ENCODE measurements around the gene CXCR5. TPM values are rescaled to one million over a fixed set of nuclear protein-coding genes. Genes with fewer than 3 reads are reported as not detected.

The CXCR5 gene
- total and polyA plus RNA-seq, 2 of the 4 experiments (the other 2 are of a cell fraction) = not detected

DNA sequence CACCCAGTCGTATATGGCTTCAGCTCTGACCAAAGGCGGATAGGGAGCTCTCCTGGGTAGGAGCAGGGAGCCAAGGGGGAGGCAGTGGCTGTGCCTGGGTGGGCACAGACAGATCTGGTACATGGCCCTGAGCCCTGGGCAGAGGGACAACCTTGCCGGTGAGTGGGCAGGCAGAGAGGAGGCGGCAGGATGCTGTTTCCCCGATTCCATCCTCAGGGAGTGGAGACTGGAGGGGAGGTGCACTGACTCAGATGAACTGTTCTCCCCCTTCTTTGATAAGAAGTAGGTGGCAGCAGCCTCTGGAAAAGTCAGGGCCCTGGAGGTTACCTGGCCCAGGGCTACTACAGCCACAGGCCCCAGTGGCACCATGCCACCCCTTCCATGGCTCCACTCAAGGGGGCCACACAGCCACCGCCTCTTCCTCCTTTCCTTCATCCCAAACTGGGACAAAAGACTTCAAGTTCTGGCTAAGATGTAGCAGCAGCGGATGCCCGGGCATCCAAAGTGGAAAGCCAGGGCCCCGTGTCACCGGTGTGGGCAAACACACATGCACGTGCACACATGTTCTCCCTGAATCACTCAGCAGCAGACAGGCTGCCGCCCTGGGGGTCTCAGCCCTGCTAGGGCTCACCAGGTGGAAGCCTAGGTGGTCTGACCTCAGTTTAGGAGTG is 13.4 kb downstream of the CXCR5 start:
- CTCF ChIA-PET = no interaction called here
- no peak for DNase-seq
- no peak overlapping the region for H4K8ac ChIP-seq (ENCODE audit: low read depth in 2 of 2, low read length in 2 of 2)
- no TSS peak for BruUV-seq (replicated peaks)
- no peak for ATAC-seq (ENCODE audit: low read depth)
- in situ Hi-C loops (cut with MboI; ENCODE audit: low sequenced_read_pairs) (no loop called here), intact Hi-C loops (cut with micrococcal nuclease) (no loop called here), dilution Hi-C loops (cut with HindIII; ENCODE audit: low sequenced_read_pairs, unreplicated experiment) (no loop called here)
- no peak overlapping the region for H3K18ac ChIP-seq (ENCODE audit: low read depth, low read length)
- no peaks in the 10 kb centered on the region for H3K9me3 ChIP-seq (ENCODE audit: control insufficient read depth, insufficient read depth, low read length)
- no peaks in the 10 kb centered on the region; the same call in 1 of the 2 replicates for H3K9me1 ChIP-seq (ENCODE audit: insufficient read depth, low read length)
- H4K5ac ChIP-seq (ENCODE audit: low read depth, low read length) = no peak overlapping the region
- no peak overlapping the region for H3K4me3 ChIP-seq (ENCODE audit: insufficient read depth, low read depth, low read length)
- H3K23ac ChIP-seq (ENCODE audit: low read depth, low read length) = no peak overlapping the region
- no peak overlapping the region for H2BK120ac ChIP-seq (ENCODE audit: low read depth, low read length)
- no peak overlapping the region for H2AK9ac ChIP-seq (replicated peaks; ENCODE audit: low read depth, low read length, poor library complexity)
- no peak overlapping the region for H3K56ac ChIP-seq (ENCODE audit: extremely low read depth, insufficient read depth, low read length)
- no peak overlapping the region for H2AFZ ChIP-seq (replicated peaks; ENCODE audit: low read length, poor library complexity)
- H4K20me1 ChIP-seq (ENCODE audit: insufficient read depth, low read length) = peaks cover 54% of the 10 kb centered on the region
- H2AK5ac ChIP-seq (ENCODE audit: low read depth, low read length) = no peak overlapping the region
- H3K27ac ChIP-seq (ENCODE audit: insufficient read depth, low read length) = no peak overlapping the region
- H3K4me1 ChIP-seq (ENCODE audit: control insufficient read depth, insufficient read depth, low read length) = peaks cover 2% of the 10 kb centered on the region; the same call in 1 of the 2 replicates
- TF ChIP-seq CTCF (conservative IDR thresholded peaks at IDR 0.05; ENCODE audit: low read depth, low read length) (no peak), RCOR1 (IDR thresholded peaks at IDR 0.05; ENCODE audit: insufficient replicate concordance, low read length) (no peak), RFX5 (IDR thresholded peaks at IDR 0.05; ENCODE audit: low read depth, low read length) (no peak), MAZ (IDR thresholded peaks at IDR 0.05; ENCODE audit: borderline replicate concordance, low read depth, low read length) (no peak), MXI1 (IDR thresholded peaks at IDR 0.05; ENCODE audit: borderline replicate concordance, low read depth, low read length) (no peak), SMC3 (IDR thresholded peaks at IDR 0.05; ENCODE audit: low read depth, low read length) (no peak), NFE2L2 (IDR thresholded peaks at IDR 0.05; ENCODE audit: low read depth, low read length) (no peak), BHLHE40 (IDR thresholded peaks at IDR 0.05; ENCODE audit: low read depth, low read length) (no peak)
- TF ChIP-seq, protein P1, sequence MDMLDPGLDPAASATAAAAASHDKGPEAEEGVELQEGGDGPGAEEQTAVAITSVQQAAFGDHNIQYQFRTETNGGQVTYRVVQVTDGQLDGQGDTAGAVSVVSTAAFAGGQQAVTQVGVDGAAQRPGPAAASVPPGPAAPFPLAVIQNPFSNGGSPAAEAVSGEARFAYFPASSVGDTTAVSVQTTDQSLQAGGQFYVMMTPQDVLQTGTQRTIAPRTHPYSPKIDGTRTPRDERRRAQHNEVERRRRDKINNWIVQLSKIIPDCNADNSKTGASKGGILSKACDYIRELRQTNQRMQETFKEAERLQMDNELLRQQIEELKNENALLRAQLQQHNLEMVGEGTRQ (IDR thresholded peaks at IDR 0.05; ENCODE audit: low read depth, low read length) = no peak
- no peak overlapping the region for H4K91ac ChIP-seq (ENCODE audit: insufficient read depth, low read depth, low read length)
- H3K9ac ChIP-seq (ENCODE audit: low read depth, low read length) = no peak overlapping the region
- H2BK20ac ChIP-seq (ENCODE audit: low read depth, low read length) = no peak overlapping the region
- POLR2A ChIA-PET (ENCODE audit: unreplicated experiment) = no interaction called here
- H3K4me2 ChIP-seq (ENCODE audit: low read depth, low read length) = no peak overlapping the region
- H2BK5ac ChIP-seq (ENCODE audit: low read depth, low read length, poor library complexity, severe bottlenecking) = no peak overlapping the region
- H3K27me3 ChIP-seq (ENCODE audit: control insufficient read depth, insufficient read depth, low read length) = no peaks in the 10 kb centered on the region
- 42% methylated on average over 2 of the region's 12 CpGs; no CpG with 5 or more reads in 1 of the 2 experiments for WGBS, 2 experiments (ENCODE audit: extremely low coverage in 2 of 2, insufficient read length in 1 of 2)
- no peak overlapping the region for H2BK15ac ChIP-seq (ENCODE audit: low read depth, low read length)
- peaks cover 53% of the 10 kb centered on the region for H3K36me3 ChIP-seq (ENCODE audit: control insufficient read depth, insufficient read depth, low read length)
- no peak overlapping the region for H3K14ac ChIP-seq (replicated peaks; ENCODE audit: low read depth, low read length)
- H3K4ac ChIP-seq (ENCODE audit: low read depth, low read length) = no peak overlapping the region
- peaks cover 15 to 43% of the 10 kb centered on the region in 2 experiments; a peak in 2 of 4 replicates for H3K79me1 ChIP-seq (ENCODE audit: low read depth in 1 of 2, low read length in 2 of 2)
